Ovary (tissue), 3 donors: ENCODE results near the gene DAB2.

Experiments
- POLR2A ChIP-seq: fragments of 450-650 bp; IDR thresholded peaks from one replicate; pipeline ENCODE4 v1.6.1; 2017; ENCODE audit warnings: antibody characterized with exemption, mild to moderate bottlenecking, moderate library complexity
- TF ChIP-seq, protein P1 (sequence below), 3 donors: fragments of 450-650 bp in 2 of 3; fragments of 200-600 bp in 1 of 3; IDR thresholded peaks; one replicate each; pipeline versions ENCODE4 v1.5.1 to v1.8.0; 2016 to 2022; ENCODE audit warnings: antibody characterized with exemption in 3 of 3, mild to moderate bottlenecking in 1 of 3
- donor health status: DM: no; HTN: no; CAD: no.

DNA sequence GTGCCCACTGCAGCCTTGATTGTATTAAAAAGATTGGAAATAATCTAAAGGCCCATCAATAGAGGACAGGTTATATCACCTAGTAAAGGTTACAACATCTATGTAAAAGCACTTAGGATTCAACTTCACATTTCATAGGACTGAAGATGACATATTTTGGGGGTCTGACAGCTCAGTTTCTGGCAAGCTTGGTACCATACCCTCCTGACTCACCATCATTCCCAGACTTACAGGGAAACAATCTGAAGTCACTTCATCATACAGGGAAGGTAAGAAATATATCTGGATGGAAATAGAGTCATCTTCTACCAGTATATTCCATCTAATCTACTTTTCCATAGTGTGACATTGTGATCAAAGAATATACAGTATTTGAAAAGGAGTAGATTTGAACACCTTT is 28.8 kb upstream of the DAB2 start:
- no peak for TF ChIP-seq POLR2A
- TF ChIP-seq, protein P1, sequence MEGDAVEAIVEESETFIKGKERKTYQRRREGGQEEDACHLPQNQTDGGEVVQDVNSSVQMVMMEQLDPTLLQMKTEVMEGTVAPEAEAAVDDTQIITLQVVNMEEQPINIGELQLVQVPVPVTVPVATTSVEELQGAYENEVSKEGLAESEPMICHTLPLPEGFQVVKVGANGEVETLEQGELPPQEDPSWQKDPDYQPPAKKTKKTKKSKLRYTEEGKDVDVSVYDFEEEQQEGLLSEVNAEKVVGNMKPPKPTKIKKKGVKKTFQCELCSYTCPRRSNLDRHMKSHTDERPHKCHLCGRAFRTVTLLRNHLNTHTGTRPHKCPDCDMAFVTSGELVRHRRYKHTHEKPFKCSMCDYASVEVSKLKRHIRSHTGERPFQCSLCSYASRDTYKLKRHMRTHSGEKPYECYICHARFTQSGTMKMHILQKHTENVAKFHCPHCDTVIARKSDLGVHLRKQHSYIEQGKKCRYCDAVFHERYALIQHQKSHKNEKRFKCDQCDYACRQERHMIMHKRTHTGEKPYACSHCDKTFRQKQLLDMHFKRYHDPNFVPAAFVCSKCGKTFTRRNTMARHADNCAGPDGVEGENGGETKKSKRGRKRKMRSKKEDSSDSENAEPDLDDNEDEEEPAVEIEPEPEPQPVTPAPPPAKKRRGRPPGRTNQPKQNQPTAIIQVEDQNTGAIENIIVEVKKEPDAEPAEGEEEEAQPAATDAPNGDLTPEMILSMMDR (IDR thresholded peaks at IDR 0.05) = no peak
